Measurements from ENCODE around the gene TRIM72.
"Not testable (repeated sequence)": the region's sequence is repeated elsewhere in the genome, so short reads cannot be mapped to it uniquely, and the experiment has no call there.

TRIM72 gene

DNA sequence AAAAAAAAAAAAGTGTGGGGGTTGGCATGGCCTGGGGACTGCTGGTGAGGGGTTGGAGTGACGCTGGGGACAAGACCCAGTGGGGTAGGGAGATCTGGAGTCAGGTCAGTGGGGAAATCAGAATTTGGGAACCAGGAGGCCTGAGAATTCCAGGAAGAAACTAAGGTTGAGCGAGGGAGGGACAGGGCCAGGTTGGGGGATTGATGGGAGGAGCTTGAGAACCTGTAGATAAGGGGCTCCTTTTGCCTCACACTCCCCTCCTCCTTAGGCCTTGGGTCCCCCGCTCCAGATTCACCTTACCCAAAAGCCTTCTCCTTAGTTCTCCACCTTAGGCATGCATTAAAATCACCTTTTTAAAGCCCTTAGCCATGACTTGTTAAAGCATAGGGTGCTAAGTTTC is 11.3 kb downstream of the TRIM72 start:
- no peak for DNase-seq (ENCODE audit: extremely low read depth, low read depth)
- TF ChIP-seq CTCF (IDR thresholded peaks at IDR 0.05; ENCODE audit: low read depth, low read length, missing control alignments): no peak
- no peak overlapping the region for H3K4me3 ChIP-seq (replicated peaks; ENCODE audit: low read depth, low read length)

DNA sequence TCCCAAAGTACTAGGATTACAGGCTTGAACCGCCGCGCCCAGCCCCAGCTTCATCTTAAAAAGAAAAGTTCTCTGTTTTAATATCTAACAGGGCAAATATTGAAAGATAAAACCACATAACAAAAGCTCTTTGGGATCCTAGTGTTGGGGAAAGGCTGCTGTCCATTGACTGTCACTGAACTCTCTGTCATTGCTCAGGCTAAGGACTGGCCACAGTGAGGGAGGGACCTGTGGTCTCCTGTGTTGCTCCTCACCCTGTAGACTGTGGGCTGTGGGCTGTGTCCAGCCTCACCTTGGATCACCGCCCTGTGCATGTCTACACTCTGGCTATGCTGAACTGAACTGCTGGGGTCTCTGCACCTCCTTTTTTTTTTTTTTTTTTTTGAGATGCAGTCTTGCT is 14.3 kb downstream of the TRIM72 start:
- DNase-seq (ENCODE audit: extremely low read depth, low read depth): no peak
- TF ChIP-seq CTCF (IDR thresholded peaks at IDR 0.05; ENCODE audit: low read depth, low read length, missing control alignments): no peak
- no peak overlapping the region for H3K4me3 ChIP-seq (replicated peaks; ENCODE audit: low read depth, low read length)

GRCh38 chr16:31229501-31229900 is 15.6 kb downstream of the TRIM72 start:
- no peak overlapping the region for H3K4me3 ChIP-seq (replicated peaks; ENCODE audit: low read depth, low read length)
- no peak for TF ChIP-seq CTCF (IDR thresholded peaks at IDR 0.05; ENCODE audit: low read depth, low read length, missing control alignments)
- DNase-seq (ENCODE audit: extremely low read depth, low read depth): no peak

DNA sequence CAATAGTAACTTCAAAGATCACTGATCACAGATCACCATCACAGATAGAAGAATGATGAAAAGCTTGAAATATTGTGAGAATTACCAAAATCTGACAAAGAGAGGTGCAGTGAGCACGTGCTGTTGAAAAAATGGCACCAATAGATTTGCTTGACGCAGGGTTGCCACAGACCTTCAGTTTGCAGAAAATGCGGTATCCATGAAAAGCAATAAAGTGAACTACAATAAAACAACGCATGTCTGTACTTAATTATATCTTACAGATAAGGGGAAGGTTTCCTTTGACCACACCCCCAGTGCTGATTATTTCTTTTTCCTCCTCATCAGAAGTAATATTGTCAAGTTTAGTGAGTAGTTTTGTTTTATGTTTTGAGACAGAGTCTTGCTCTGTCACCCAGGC is 24.1 kb downstream of the TRIM72 start:
- no peak for TF ChIP-seq CTCF (IDR thresholded peaks at IDR 0.05; ENCODE audit: low read depth, low read length, missing control alignments)
- no peak overlapping the region for H3K4me3 ChIP-seq (replicated peaks; ENCODE audit: low read depth, low read length)
- DNase-seq (ENCODE audit: extremely low read depth, low read depth): no peak

DNA sequence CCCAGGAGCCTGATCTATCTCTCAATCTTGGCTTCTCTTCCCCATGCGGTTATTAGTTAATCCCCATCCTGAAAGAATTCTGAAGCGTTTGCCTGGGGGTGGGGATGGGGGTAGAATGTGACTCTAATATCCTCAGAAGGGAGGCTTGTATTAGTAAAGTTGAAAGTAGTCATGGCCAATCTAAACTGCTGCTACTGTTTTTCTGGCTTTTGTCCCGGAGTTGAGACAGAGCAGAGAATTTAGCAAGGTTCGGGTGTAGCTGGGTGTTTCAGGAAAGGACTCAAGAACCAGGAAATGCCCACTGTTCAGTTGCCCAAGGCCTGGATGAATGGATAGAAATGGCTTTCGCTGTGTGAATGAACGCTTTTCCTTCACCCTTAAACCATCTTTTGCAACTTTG is 28.3 kb downstream of the TRIM72 start:
- no peak overlapping the region for H3K4me3 ChIP-seq (replicated peaks; ENCODE audit: low read depth, low read length)
- no peak for TF ChIP-seq CTCF (IDR thresholded peaks at IDR 0.05; ENCODE audit: low read depth, low read length, missing control alignments)
- no peak for DNase-seq (ENCODE audit: extremely low read depth, low read depth)

- no peak overlapping the region for H3K4me3 ChIP-seq (replicated peaks; ENCODE audit: low read depth, low read length)
- TF ChIP-seq CTCF (IDR thresholded peaks at IDR 0.05; ENCODE audit: low read depth, low read length, missing control alignments): no peak
- DNase-seq (ENCODE audit: extremely low read depth, low read depth): no peak
These were observed 30.1 kb downstream of the TRIM72 start for GRCh38 chr16:31243734-31244670.

- not testable (repeated sequence) for DNase-seq (ENCODE audit: extremely low read depth, low read depth); H3K4me3 ChIP-seq (replicated peaks; ENCODE audit: low read depth, low read length)
These were observed 31.7 kb downstream of the TRIM72 start for GRCh38 chr16:31245598-31245997.

All from HFF-Myc (cell line).